Fibroblast of lung (primary cell): ENCODE measurements around the gene PHTF1. TPM values are rescaled to one million over a fixed set of nuclear protein-coding genes. Genes with fewer than 3 reads are reported as not detected.

Experiments
- DNase-seq, 2 donors: peaks; one replicate each; pipeline versions ENCODE4 v3.0.0 to v3.0.0-alpha.2; 2010; ENCODE audit warnings: low read depth in 2 of 2
- H2AFZ ChIP-seq: 2 replicates; pipeline ENCODE4 v1.5.1; 2012; ENCODE audit warnings: low read length, control low read depth, inconsistent platforms
- H3K27ac ChIP-seq: 2 replicates; pipeline ENCODE4 v1.5.1; 2011; ENCODE audit warnings: low read length, control low read depth; ENCODE audit not compliant: insufficient read depth
- H3K27me3 ChIP-seq: 2 replicates; pipeline ENCODE4 v1.5.1; 2011; ENCODE audit warnings: mild to moderate bottlenecking, low read length; ENCODE audit not compliant: control insufficient read depth, insufficient read depth
- H3K36me3 ChIP-seq: 2 replicates; pipeline ENCODE4 v1.5.1; 2011; ENCODE audit warnings: low read length; ENCODE audit not compliant: control insufficient read depth, insufficient read depth
- H3K4me1 ChIP-seq: 2 replicates; pipeline ENCODE4 v1.5.1; 2011; ENCODE audit warnings: low read length; ENCODE audit not compliant: control insufficient read depth, insufficient read depth; ENCODE audit errors: extremely low read depth
- H3K4me2 ChIP-seq: 2 replicates; pipeline ENCODE4 v1.5.1; 2011; ENCODE audit warnings: low read length, control low read depth; ENCODE audit not compliant: insufficient read depth; ENCODE audit errors: extremely low read depth
- H3K4me3 ChIP-seq, 4 experiments: fragments of 200-600 bp in 1 of 4; sonication (generic) in 1 of 4; replicated peaks in 1 of 4; 2 replicates each; pipeline ENCODE4 v1.5.1; 2011 to 2016; ENCODE audit warnings: low read length in 4 of 4, low read depth in 3 of 4, mild to moderate bottlenecking in 3 of 4, control low read depth in 2 of 4, inconsistent platforms in 1 of 4, mixed read lengths in 1 of 4; ENCODE audit not compliant: insufficient read depth in 1 of 4; ENCODE audit errors: control extremely low read depth in 1 of 4
- H3K79me2 ChIP-seq: 2 replicates; pipeline ENCODE4 v1.5.1; 2012; ENCODE audit warnings: mild to moderate bottlenecking, low read length, inconsistent platforms; ENCODE audit not compliant: control insufficient read depth, insufficient read depth
- H3K9ac ChIP-seq: 2 replicates; pipeline ENCODE4 v1.5.1; 2011; ENCODE audit warnings: mild to moderate bottlenecking, low read length, control low read depth; ENCODE audit not compliant: insufficient read depth
- H3K9me3 ChIP-seq: 2 replicates; pipeline ENCODE4 v1.5.1; 2012; ENCODE audit warnings: low read depth, low read length; ENCODE audit not compliant: control insufficient read depth, insufficient read depth
- H4K20me1 ChIP-seq: 2 replicates; pipeline ENCODE4 v1.5.1; 2011; ENCODE audit warnings: low read length; ENCODE audit not compliant: control insufficient read depth, insufficient read depth; ENCODE audit errors: extremely low read depth
- EZH2 ChIP-seq: IDR thresholded peaks from 2 replicates; pipeline ENCODE4 v1.5.1; 2012; ENCODE audit warnings: low read length, control low read depth, mild to moderate bottlenecking; ENCODE audit errors: missing control alignments
- polyA plus RNA-seq, 2 donors: library from polyadenylated mRNA; depleted of rRNA in 1 of 2; stranded (reverse) in 1 of 2; unstranded in 1 of 2; fragments of >200 nt; gene quantifications; 2 replicates each; pipeline ENCODE4 v1.2.1, GENCODE V29; 2011 to 2012; ENCODE audit warnings: missing spikeins in 1 of 2
- total RNA-seq: library from RNA; depleted of rRNA; stranded (reverse); fragments of >200 nt; gene quantifications from 2 replicates; pipeline ENCODE4 v1.2.1, GENCODE V29; 2014
- TF ChIP-seq, protein P1 (sequence below), 2 donors: IDR thresholded peaks in 1 of 2; conservative IDR thresholded peaks in 1 of 2; 1 replicate in 1 of 2; 2 replicates in 1 of 2; pipeline ENCODE4 v1.5.1; 2011 to 2012; ENCODE audit warnings: low read length in 2 of 2, control low read depth in 1 of 2, inconsistent platforms in 1 of 2, low read depth in 1 of 2, mild to moderate bottlenecking in 1 of 2

PHTF1 gene
- total and polyA plus RNA-seq, 2 donors (not counting 1 experiment from before 2014, with no cell fraction given), result 15.4 to 36.3 TPM

DNA sequence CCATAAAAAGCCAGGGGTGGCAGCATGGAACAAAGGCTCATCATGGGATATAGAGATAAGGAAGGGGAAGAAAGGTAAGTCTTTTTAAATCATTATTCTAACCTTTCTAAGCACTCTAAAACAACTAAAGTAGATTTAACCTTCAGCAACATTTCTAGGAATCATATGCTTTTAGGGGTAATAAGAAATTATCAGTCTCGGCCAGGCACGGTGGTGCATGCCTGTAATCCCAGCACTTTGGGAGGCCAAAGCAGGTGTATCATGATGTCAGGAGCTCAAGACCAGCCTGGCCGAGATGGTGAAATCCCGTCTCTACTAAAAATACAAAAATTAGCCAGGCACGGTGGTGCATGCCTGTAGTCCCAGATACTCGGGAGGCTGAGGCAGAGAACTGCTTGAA is 20.3 kb upstream of the PHTF1 start:
- Histone ChIP-seq H3K79me2 (peaks cover 23% of the 10 kb centered on the region), H3K27me3 (no peaks in the 10 kb centered on the region), H3K4me2 (no peak overlapping the region), H3K36me3 (no peaks in the 10 kb centered on the region), H3K4me1 (no peaks in the 10 kb centered on the region), H3K9me3 (no peaks in the 10 kb centered on the region), H3K4me3 (no peak overlapping the region), H3K27ac (no peak overlapping the region), H3K9ac (no peak overlapping the region), H4K20me1 (no peaks in the 10 kb centered on the region), H2AFZ (no peak overlapping the region)
- TF ChIP-seq EZH2, result no peak
- TF ChIP-seq, protein P1, sequence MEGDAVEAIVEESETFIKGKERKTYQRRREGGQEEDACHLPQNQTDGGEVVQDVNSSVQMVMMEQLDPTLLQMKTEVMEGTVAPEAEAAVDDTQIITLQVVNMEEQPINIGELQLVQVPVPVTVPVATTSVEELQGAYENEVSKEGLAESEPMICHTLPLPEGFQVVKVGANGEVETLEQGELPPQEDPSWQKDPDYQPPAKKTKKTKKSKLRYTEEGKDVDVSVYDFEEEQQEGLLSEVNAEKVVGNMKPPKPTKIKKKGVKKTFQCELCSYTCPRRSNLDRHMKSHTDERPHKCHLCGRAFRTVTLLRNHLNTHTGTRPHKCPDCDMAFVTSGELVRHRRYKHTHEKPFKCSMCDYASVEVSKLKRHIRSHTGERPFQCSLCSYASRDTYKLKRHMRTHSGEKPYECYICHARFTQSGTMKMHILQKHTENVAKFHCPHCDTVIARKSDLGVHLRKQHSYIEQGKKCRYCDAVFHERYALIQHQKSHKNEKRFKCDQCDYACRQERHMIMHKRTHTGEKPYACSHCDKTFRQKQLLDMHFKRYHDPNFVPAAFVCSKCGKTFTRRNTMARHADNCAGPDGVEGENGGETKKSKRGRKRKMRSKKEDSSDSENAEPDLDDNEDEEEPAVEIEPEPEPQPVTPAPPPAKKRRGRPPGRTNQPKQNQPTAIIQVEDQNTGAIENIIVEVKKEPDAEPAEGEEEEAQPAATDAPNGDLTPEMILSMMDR (conservative IDR thresholded peaks at IDR 0.05 in 1 of 2, IDR thresholded peaks at IDR 0.05 in 1 of 2; ENCODE audit: low read depth in 1 of 2, low read length in 2 of 2), result no peak
- DNase-seq, result no peak

DNA sequence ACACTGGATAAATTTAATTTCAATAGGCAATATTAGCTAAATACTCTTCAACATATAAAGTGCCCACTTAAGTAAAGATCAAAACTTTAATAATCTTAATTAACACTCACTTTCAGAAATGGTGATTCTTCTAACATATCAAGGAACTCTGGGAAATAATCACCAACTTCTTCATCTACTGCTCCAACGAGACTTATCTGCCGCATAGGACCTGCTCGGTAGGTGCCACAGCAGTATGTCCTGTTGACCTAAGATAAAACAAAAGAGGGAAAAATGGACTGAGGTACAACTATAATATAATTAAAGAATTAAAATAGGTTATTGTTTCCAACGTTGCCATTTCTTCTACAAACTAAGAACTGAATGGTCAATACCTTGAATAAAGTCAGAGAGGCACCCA is 18.3 kb upstream of the PHTF1 start:
- TF ChIP-seq, protein P1 (conservative IDR thresholded peaks at IDR 0.05 in 1 of 2, IDR thresholded peaks at IDR 0.05 in 1 of 2; ENCODE audit: low read depth in 1 of 2, low read length in 2 of 2), result no peak
- no peak for TF ChIP-seq EZH2
- H4K20me1 ChIP-seq, result no peaks in the 10 kb centered on the region
- H3K4me1 ChIP-seq, result no peaks in the 10 kb centered on the region
- no peak overlapping the region for H3K4me2 ChIP-seq
- H3K36me3 ChIP-seq, result no peaks in the 10 kb centered on the region
- H3K9me3 ChIP-seq, result no peaks in the 10 kb centered on the region
- H3K4me3 ChIP-seq, result no peak overlapping the region
- no peak overlapping the region for H3K27ac ChIP-seq
- H3K79me2 ChIP-seq, result peaks cover 19% of the 10 kb centered on the region
- no peaks in the 10 kb centered on the region for H3K27me3 ChIP-seq
- H2AFZ ChIP-seq, result no peak overlapping the region
- H3K9ac ChIP-seq, result no peak overlapping the region
- DNase-seq, result no peak

GRCh38 chr1:113770031-113770430 is 10.7 kb upstream of the PHTF1 start:
- no peak for DNase-seq
- no peak for TF ChIP-seq EZH2
- TF ChIP-seq, protein P1 (conservative IDR thresholded peaks at IDR 0.05 in 1 of 2, IDR thresholded peaks at IDR 0.05 in 1 of 2; ENCODE audit: low read depth in 1 of 2, low read length in 2 of 2), result no peak
- no peaks in the 10 kb centered on the region for H3K9me3 ChIP-seq
- H3K27me3 ChIP-seq, result no peaks in the 10 kb centered on the region
- H3K79me2 ChIP-seq, result no peaks in the 10 kb centered on the region
- no peaks in the 10 kb centered on the region for H4K20me1 ChIP-seq
- H2AFZ ChIP-seq, result no peak overlapping the region
- H3K4me2 ChIP-seq, result no peak overlapping the region
- no peak overlapping the region for H3K27ac ChIP-seq
- no peaks in the 10 kb centered on the region for H3K4me1 ChIP-seq
- no peak overlapping the region for H3K4me3 ChIP-seq
- no peak overlapping the region for H3K9ac ChIP-seq
- H3K36me3 ChIP-seq, result peaks cover 1% of the 10 kb centered on the region
